ENCODE data around the gene KLHDC4. TPM values are rescaled to one million over a fixed set of nuclear protein-coding genes. Genes with fewer than 3 reads are reported as not detected.

Gene KLHDC4
- total and polyA plus RNA-seq, 9 of the 15 experiments (the other 6 are each of a cell fraction or from before 2014, with no cell fraction given) = 1.3 to 68.1 (median 32.8) TPM

DNA sequence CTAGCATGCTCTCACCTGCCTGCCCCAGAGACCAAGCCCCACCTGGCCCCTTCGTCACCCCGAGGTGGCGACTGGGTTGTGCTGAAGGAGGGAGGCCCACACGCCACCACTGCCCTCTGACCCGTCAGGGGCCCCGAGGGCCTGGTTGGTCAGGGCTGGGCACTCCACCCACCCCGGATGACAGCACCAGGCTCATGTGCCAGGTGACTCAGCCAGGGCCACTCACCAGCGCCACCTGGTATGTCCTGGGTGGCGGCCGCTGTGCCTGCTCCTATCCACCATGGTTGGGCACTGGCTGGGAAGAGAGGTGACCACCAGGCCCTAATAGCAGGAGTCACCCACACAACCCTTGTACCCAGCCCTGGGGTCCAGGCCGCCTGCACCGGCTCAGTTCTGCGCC lies 94.6 kb downstream of the KLHDC4 start (continued):
- TF ChIP-seq, protein P1, sequence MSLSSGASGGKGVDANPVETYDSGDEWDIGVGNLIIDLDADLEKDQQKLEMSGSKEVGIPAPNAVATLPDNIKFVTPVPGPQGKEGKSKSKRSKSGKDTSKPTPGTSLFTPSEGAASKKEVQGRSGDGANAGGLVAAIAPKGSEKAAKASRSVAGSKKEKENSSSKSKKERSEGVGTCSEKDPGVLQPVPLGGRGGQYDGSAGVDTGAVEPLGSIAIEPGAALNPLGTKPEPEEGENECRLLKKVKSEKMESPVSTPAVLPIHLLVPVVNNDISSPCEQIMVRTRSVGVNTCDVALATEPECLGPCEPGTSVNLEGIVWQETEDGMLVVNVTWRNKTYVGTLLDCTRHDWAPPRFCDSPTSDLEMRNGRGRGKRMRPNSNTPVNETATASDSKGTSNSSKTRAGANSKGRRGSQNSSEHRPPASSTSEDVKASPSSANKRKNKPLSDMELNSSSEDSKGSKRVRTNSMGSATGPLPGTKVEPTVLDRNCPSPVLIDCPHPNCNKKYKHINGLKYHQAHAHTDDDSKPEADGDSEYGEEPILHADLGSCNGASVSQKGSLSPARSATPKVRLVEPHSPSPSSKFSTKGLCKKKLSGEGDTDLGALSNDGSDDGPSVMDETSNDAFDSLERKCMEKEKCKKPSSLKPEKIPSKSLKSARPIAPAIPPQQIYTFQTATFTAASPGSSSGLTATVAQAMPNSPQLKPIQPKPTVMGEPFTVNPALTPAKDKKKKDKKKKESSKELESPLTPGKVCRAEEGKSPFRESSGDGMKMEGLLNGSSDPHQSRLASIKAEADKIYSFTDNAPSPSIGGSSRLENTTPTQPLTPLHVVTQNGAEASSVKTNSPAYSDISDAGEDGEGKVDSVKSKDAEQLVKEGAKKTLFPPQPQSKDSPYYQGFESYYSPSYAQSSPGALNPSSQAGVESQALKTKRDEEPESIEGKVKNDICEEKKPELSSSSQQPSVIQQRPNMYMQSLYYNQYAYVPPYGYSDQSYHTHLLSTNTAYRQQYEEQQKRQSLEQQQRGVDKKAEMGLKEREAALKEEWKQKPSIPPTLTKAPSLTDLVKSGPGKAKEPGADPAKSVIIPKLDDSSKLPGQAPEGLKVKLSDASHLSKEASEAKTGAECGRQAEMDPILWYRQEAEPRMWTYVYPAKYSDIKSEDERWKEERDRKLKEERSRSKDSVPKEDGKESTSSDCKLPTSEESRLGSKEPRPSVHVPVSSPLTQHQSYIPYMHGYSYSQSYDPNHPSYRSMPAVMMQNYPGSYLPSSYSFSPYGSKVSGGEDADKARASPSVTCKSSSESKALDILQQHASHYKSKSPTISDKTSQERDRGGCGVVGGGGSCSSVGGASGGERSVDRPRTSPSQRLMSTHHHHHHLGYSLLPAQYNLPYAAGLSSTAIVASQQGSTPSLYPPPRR (CRISPR knock-in tag; IDR thresholded peaks at IDR 0.05; ENCODE audit: borderline replicate concordance) = no peak
- no peak for TF ChIP-seq DACH1 (IDR thresholded peaks at IDR 0.05; ENCODE audit: partially characterized antibody)
- TF ChIP-seq PRMT5 (CRISPR knock-in tag; IDR thresholded peaks at IDR 0.05) = no peak
- no peak for TF ChIP-seq MBD2 (IDR thresholded peaks at IDR 0.05; ENCODE audit: borderline replicate concordance, low read depth)
- TF ChIP-seq ATF7 (IDR thresholded peaks at IDR 0.05) = no peak
- no peak for TF ChIP-seq ZSCAN32 (CRISPR knock-in tag; IDR thresholded peaks at IDR 0.05)
- TF ChIP-seq RHOXF2B (CRISPR knock-in tag; conservative IDR thresholded peaks at IDR 0.05) = no peak
- no peak for TF ChIP-seq CXXC5 (CRISPR knock-in tag; IDR thresholded peaks at IDR 0.05)
- no peak for TF ChIP-seq TGIF2 (CRISPR knock-in tag; IDR thresholded peaks at IDR 0.05)
- TF ChIP-seq ZNF212 (CRISPR knock-in tag; IDR thresholded peaks at IDR 0.05) = no peak
- no peak for TF ChIP-seq YBX1 (IDR thresholded peaks at IDR 0.05)
- no peak for TF ChIP-seq ZNF197 (CRISPR knock-in tag; IDR thresholded peaks at IDR 0.05; ENCODE audit: low read depth)
- no peak for TF ChIP-seq ETS2 (tag; IDR thresholded peaks at IDR 0.05; ENCODE audit: borderline replicate concordance, poor library complexity, severe bottlenecking)
